WERI-Rb-1 (cell line): ENCODE measurements around the gene R3HDM2.
"Not testable (repeated sequence)": the region's sequence is repeated elsewhere in the genome, so short reads cannot be mapped to it uniquely, and the experiment has no call there.

Experiments used
- DNase-seq: peaks from one replicate; pipeline ENCODE4 v3.0.0-alpha.2; 2020
- H3K27ac ChIP-seq: fragments of 250-450 bp; sonication (Bioruptor Pico); 2 replicates; pipeline ENCODE4 v1.5.1; 2020; ENCODE audit warnings: mild to moderate bottlenecking, moderate library complexity
- H3K27me3 ChIP-seq: fragments of 250-450 bp; sonication (Bioruptor Pico); 2 replicates; pipeline ENCODE4 v1.5.1; 2021; ENCODE audit warnings: mild to moderate bottlenecking, low read depth, moderate library complexity; ENCODE audit not compliant: insufficient read depth, severe bottlenecking
- H3K36me3 ChIP-seq: fragments of 250-450 bp; sonication (Bioruptor Pico); 2 replicates; pipeline ENCODE4 v1.5.1; 2020; ENCODE audit warnings: mild to moderate bottlenecking, moderate library complexity
- H3K4me3 ChIP-seq: 2 replicates; pipeline ENCODE4 v1.5.1; 2011; ENCODE audit warnings: low read depth, mild to moderate bottlenecking, control low read depth, low read length
- H3K9me3 ChIP-seq: fragments of 250-450 bp; sonication (Bioruptor Pico); 2 replicates; pipeline ENCODE4 v1.5.1; 2021; ENCODE audit warnings: mild to moderate bottlenecking, moderate library complexity; ENCODE audit not compliant: severe bottlenecking
- TF ChIP-seq, protein P1 (sequence below): IDR thresholded peaks from 2 replicates; pipeline ENCODE4 v1.5.1; 2011; ENCODE audit warnings: low read depth, mild to moderate bottlenecking, control low read depth, inconsistent platforms, low read length

The R3HDM2 gene

DNA sequence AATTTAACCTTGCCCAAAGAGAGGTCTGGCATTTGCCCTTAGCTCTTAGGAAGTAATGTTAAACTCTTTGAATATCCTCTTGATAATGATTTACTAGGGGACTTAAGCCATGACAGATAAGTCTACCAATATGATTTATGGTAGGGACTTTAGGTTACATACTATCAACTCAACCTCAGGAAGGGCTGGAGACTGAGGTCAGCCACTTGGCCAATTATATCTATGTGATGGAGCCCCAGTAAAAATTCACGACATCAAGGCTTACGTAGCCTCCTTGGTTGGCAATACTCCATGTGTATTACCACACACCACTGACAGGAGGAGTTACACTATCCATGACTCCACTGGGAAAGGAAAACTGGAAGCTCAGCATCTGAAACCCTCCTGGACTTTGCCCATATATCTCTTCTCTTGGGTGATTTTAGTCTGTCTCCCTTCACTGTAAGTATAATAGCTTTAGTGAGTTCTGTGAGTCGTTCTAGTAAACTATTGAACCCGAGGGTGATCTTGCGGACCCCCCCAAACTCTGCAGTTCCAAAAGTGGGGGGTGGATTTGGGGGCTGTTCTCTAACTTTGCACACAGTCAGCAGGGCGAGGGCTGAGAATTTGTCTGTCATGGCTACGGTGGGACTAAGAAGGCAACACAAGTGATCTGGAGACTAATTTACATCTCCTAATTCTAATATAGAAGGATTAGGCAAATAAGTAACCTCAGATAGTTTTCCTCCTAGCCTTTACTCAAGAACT, 62.3 kb downstream of the R3HDM2 start:
- DNase-seq: no peak
- H3K9me3 ChIP-seq: peaks cover 6% of the 10 kb centered on the region
- TF ChIP-seq, protein P1, sequence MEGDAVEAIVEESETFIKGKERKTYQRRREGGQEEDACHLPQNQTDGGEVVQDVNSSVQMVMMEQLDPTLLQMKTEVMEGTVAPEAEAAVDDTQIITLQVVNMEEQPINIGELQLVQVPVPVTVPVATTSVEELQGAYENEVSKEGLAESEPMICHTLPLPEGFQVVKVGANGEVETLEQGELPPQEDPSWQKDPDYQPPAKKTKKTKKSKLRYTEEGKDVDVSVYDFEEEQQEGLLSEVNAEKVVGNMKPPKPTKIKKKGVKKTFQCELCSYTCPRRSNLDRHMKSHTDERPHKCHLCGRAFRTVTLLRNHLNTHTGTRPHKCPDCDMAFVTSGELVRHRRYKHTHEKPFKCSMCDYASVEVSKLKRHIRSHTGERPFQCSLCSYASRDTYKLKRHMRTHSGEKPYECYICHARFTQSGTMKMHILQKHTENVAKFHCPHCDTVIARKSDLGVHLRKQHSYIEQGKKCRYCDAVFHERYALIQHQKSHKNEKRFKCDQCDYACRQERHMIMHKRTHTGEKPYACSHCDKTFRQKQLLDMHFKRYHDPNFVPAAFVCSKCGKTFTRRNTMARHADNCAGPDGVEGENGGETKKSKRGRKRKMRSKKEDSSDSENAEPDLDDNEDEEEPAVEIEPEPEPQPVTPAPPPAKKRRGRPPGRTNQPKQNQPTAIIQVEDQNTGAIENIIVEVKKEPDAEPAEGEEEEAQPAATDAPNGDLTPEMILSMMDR: no peak
- no peak overlapping the region for H3K4me3 ChIP-seq
- no peaks in the 10 kb centered on the region for H3K27me3 ChIP-seq
- H3K27ac ChIP-seq: no peak overlapping the region
- no peaks in the 10 kb centered on the region for H3K36me3 ChIP-seq

DNA sequence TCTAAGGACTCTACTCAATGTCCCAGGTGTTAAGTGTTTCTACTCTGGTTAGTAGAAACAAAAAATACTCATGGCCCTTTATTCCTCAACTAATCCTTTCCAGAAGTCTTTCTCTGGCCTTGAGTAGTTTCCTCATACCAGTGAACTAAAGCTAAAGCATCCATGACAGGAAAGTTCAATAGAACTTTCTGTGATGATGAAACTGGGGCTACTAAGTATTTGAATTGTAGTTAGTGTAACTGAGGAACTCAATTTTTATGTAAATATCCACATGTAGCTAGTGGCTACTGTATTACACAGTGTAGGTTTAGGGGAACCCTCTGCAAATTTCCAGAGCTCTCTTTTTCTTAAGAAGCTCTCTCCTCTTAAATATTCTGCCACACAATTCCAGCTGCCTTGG, 63.7 kb downstream of the R3HDM2 start:
- no peaks in the 10 kb centered on the region for H3K27me3 ChIP-seq
- H3K27ac ChIP-seq: no peak overlapping the region
- TF ChIP-seq, protein P1: no peak
- H3K9me3 ChIP-seq: peaks cover 6% of the 10 kb centered on the region
- no peak for DNase-seq
- H3K4me3 ChIP-seq: no peak overlapping the region
- no peaks in the 10 kb centered on the region for H3K36me3 ChIP-seq

DNA sequence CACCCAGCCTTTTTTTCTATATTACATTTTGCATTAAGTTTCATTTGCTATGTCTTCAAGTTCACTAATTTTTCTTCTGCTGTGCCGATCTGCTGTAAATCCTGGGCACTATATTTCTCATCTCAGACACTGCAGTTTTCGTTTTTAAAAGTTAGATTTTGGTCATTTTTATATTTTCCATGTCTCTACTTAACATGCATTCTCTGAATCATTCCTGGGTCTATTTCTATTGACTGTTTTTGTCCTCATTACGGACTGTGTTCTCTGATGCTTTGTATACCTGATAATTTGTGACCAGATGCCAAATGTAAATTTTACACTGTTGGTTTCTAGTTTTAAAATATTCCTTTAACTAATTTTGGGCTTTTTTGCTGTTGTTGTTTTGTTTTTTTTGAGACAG, 64.5 kb downstream of the R3HDM2 start:
- TF ChIP-seq, protein P1: no peak
- Histone ChIP-seq H3K27me3 (no peaks in the 10 kb centered on the region), H3K27ac (no peak overlapping the region), H3K36me3 (no peaks in the 10 kb centered on the region), H3K9me3 (peaks cover 6% of the 10 kb centered on the region), H3K4me3 (no peak overlapping the region)
- DNase-seq: no peak

DNA sequence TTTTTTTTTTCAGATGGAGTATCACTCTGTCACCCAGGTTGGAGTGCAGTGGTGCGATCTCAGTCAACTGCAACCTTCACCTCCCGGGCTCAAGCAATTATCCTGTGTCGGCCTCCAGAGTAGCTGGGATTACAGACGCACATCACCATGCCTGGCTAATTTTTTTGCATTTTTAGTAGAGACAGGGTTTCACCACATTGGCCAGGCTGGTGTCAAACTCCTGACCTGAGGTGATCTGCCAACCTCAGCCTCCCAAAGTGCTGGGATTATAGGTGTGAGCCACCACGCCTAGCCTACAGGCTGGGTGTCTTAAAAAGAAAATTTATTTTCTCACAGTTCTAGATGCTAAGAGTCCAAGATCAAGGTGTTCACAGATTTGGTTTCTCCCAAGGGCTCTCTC, 66.7 kb downstream of the R3HDM2 start:
- not testable (repeated sequence) for H3K27me3 ChIP-seq, DNase-seq, H3K4me3 ChIP-seq, H3K27ac ChIP-seq, H3K36me3 ChIP-seq, H3K9me3 ChIP-seq

DNA sequence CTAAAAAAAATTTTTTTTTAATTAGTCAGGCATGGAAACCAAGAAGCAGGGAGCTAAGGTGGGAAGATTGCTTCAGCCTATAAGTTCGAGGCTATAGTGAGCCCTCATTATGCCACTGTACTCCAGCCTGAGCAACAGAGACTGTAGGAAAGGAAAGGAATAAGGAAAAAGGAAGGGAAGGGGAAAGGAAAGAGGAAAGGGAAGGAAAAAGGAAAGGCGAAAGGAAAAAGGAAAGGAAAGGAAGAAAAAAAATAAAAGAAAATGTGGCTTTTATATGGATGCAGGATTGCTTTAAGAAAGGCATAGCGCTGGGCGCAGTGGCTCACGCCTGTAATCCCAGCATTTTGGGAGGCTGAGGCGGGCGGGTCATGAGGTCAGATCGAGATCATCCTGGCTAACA, 70.4 kb downstream of the R3HDM2 start:
- Histone ChIP-seq H3K27me3 (no peaks in the 10 kb centered on the region), H3K9me3 (no peaks in the 10 kb centered on the region), H3K36me3 (no peaks in the 10 kb centered on the region), H3K4me3 (no peak overlapping the region), H3K27ac (no peak overlapping the region)
- TF ChIP-seq, protein P1: no peak
- DNase-seq: no peak

DNA sequence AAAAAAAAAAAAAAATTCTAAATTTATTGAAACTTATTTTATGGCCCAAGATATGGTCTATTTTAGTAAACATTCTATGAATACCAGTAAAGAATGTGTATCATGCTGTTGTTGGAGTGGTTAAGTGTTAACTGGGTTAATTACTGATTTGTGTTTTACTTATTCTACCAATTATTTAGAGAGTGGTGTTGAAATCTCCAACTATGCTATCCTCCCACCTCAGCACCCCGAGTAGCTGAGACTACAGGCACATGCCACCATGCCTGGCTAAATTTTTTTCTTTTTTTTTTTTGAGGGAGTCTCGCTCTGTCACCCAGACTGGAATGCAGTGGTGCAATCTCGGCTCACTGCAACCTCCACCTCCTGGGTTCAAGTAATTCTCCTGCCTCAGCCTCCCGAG, 72.2 kb downstream of the R3HDM2 start:
- no peak for DNase-seq
- Histone ChIP-seq H3K36me3 (no peaks in the 10 kb centered on the region), H3K4me3 (no peak overlapping the region)

More for the DNA sequence above, 72.2 kb downstream of the R3HDM2 start:
- Histone ChIP-seq H3K27me3 (no peaks in the 10 kb centered on the region), H3K27ac (no peak overlapping the region), H3K9me3 (no peaks in the 10 kb centered on the region)
- TF ChIP-seq, protein P1: no peak
